ENCODE data around the gene CALM3.
A peak's percentile ranks its signal among the peaks of the same experiment; 100 is the strongest.
"Not testable (repeated sequence)": the region's sequence is repeated elsewhere in the genome, so short reads cannot be mapped to it uniquely, and the experiment has no call there.

CALM3 gene

DNA sequence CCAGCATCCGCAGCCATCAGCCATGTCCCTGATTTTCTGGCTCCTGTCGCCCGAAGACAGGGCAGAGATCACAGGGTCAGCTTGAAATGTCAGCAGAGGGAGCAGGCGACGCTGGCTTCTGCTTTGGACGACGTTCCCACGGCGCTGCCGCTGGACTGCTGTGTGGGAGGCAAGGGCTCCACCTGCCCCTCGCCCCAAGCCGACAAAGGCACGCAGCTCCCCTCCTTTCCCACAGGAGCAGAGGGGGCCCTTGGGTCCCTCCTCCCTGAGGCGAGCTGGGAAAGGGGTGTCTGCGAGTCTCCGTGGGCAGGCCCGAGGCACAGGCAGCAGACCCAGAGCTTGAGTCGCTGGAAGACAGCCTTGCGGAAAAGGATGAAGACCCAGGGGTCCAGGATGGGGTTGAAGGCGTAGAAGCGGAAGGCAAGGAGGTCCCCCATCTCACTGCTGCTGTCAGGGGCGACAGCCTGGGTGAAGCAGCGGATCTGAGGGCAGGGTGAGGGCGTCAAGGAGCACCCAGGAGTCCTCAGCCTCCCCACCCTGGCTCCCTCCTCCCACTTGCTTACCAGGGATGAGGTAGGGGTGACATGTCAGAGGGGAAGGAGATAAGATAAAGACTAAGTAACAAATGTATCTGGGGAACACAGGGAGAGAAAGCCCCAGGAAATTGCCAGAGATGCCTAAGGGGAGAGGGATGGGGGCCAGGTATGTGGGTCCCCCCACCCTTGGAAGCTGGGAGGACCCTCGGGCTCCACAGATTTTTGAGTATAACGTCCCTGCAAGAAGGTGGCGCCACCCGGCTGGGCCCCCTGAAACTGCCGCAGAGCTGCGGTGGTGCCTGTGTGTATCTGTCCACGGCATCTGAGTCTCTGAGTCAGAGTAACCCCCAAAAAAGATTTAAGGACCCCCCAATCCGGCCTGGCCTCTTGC, 20.3 kb downstream of the CALM3 start:
- DNase-seq (ENCODE audit: low read depth): no peak
- TF ChIP-seq, protein P1, sequence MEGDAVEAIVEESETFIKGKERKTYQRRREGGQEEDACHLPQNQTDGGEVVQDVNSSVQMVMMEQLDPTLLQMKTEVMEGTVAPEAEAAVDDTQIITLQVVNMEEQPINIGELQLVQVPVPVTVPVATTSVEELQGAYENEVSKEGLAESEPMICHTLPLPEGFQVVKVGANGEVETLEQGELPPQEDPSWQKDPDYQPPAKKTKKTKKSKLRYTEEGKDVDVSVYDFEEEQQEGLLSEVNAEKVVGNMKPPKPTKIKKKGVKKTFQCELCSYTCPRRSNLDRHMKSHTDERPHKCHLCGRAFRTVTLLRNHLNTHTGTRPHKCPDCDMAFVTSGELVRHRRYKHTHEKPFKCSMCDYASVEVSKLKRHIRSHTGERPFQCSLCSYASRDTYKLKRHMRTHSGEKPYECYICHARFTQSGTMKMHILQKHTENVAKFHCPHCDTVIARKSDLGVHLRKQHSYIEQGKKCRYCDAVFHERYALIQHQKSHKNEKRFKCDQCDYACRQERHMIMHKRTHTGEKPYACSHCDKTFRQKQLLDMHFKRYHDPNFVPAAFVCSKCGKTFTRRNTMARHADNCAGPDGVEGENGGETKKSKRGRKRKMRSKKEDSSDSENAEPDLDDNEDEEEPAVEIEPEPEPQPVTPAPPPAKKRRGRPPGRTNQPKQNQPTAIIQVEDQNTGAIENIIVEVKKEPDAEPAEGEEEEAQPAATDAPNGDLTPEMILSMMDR (IDR thresholded peaks at IDR 0.05; ENCODE audit: insufficient read depth, low read depth, low read length, missing control alignments): no peak
- H3K4me3 ChIP-seq (ENCODE audit: low read length): no peak overlapping the region

DNA sequence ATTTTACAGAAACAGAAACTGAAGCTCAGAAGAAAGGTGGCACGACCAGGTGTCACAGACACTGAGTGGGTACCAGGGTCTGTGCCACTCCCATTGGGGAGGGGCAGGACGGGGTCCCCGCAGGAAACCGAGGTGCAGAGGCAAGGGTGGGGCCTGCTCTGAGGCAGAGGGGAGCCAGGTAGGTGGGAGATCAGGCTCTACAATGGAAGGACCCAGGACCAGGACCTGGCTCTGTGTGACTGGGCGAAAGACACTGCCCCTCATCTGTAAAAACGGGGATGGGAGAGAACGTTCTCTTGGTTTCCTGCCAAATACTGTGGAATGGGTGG, 21.0 kb downstream of the CALM3 start:
- H3K4me3 ChIP-seq (ENCODE audit: low read length): no peak overlapping the region
- DNase-seq (ENCODE audit: low read depth): no peak
- TF ChIP-seq, protein P1 (IDR thresholded peaks at IDR 0.05; ENCODE audit: insufficient read depth, low read depth, low read length, missing control alignments): no peak

- DNase-seq (ENCODE audit: low read depth): no peak
- no peak overlapping the region for H3K4me3 ChIP-seq (ENCODE audit: low read length)
- TF ChIP-seq, protein P1 (IDR thresholded peaks at IDR 0.05; ENCODE audit: insufficient read depth, low read depth, low read length, missing control alignments): no peak
Measured at GRCh38 chr19:46623915-46624502, 22.9 kb downstream of the CALM3 start.

GRCh38 chr19:46624958-46625661, 24.0 kb downstream of the CALM3 start, which contains the start of gene PTGIR:
PTGIR (minus strand) TSS chr19:46625089; CDS start chr19:46624225, 864 bp downstream.
- H3K4me3 ChIP-seq (ENCODE audit: low read length): no peak within 1 kb of the TSS
- TF ChIP-seq, protein P1 (IDR thresholded peaks at IDR 0.05; ENCODE audit: insufficient read depth, low read depth, low read length, missing control alignments): no peak
- DNase-seq (ENCODE audit: low read depth): peak; percentile 39

- TF ChIP-seq, protein P1 (IDR thresholded peaks at IDR 0.05; ENCODE audit: insufficient read depth, low read depth, low read length, missing control alignments): no peak
Measured at GRCh38 chr19:46625731-46626130, 24.6 kb downstream of the CALM3 start.

GRCh38 chr19:46626446-46626845, 25.3 kb downstream of the CALM3 start:
- TF ChIP-seq, protein P1 (IDR thresholded peaks at IDR 0.05; ENCODE audit: insufficient read depth, low read depth, low read length, missing control alignments): no peak
- DNase-seq (ENCODE audit: low read depth): no peak
- no peak overlapping the region for H3K4me3 ChIP-seq (ENCODE audit: low read length)

More at GRCh38 chr19:46625731-46626130, 24.6 kb downstream of the CALM3 start:
- H3K4me3 ChIP-seq (ENCODE audit: low read length): no peak overlapping the region
- DNase-seq (ENCODE audit: low read depth): no peak

- not testable (repeated sequence) for DNase-seq (ENCODE audit: low read depth); H3K4me3 ChIP-seq (ENCODE audit: low read length)
Measured at GRCh38 chr19:46628970-46629369, 27.8 kb downstream of the CALM3 start.

Data from epithelial cell of esophagus (primary cell).